Upper lobe of left lung (tissue), 4 donors: Measurements from ENCODE around the gene KIAA1958.
A peak's percentile ranks its signal among the peaks of the same experiment; 100 is the strongest.

ENCODE experiments used
- EP300 ChIP-seq, 4 donors: sonication (generic); formaldehyde crosslinking; IDR thresholded peaks; one replicate each; pipeline ENCODE4 v1.5.1; 2017; ENCODE audit warnings: antibody characterized with exemption in 4 of 4, control low read depth in 2 of 4
- POLR2A ChIP-seq, 4 donors: fragments of 450-650 bp; IDR thresholded peaks; one replicate each; pipeline ENCODE4 v1.5.1; 2016 to 2017; ENCODE audit warnings: antibody characterized with exemption in 4 of 4, mild to moderate bottlenecking in 2 of 4
- TF ChIP-seq, protein P1 (sequence below), 6 experiments: fragments of 450-650 bp in 4 of 6; fragments of 200-600 bp in 2 of 6; sonication (generic) in 2 of 6; IDR thresholded peaks; one replicate each; pipeline ENCODE4 v1.5.1; 2016 to 2019; ENCODE audit warnings: antibody characterized with exemption in 6 of 6

DNA sequence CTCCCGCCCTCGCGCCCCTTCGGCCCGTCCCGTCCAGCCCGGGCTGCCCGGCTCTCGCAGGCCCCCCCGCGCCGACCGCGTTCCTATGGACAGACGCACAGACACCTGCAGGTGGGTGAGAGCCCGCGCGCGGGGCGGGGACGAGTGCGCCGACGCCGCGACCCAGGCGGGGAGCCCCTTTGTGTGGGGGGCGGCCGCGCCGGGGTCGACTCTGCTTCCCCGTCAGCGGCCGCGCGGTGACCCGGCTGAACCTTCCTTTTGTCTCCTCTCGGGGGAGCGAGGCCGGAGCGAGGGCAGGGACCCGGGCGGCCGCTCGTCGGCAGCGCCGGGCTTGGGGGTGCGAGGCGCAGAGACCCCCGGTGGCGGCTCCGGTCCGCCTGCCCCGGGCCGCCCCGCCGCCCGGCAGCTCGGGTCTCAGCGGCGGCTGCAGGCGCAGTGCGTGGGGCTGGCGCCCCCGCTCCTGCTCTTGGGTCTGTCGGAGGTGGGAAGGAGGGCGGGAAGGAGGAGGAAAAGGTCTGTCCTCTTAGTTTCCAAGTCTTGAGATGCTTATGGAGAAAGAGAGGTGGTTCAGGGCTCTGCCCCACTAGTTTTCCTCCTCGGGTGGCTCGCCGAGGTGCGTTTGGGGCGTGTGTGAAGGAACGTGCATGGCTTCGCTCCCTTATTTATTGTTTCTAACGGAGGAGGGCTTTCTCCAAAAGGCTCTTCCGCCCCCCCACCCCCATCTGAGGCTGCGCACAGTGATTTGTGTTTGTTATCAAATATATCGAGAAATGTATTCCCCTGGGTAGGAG is 576 bp downstream of the KIAA1958 start:
- TF ChIP-seq, protein P1, sequence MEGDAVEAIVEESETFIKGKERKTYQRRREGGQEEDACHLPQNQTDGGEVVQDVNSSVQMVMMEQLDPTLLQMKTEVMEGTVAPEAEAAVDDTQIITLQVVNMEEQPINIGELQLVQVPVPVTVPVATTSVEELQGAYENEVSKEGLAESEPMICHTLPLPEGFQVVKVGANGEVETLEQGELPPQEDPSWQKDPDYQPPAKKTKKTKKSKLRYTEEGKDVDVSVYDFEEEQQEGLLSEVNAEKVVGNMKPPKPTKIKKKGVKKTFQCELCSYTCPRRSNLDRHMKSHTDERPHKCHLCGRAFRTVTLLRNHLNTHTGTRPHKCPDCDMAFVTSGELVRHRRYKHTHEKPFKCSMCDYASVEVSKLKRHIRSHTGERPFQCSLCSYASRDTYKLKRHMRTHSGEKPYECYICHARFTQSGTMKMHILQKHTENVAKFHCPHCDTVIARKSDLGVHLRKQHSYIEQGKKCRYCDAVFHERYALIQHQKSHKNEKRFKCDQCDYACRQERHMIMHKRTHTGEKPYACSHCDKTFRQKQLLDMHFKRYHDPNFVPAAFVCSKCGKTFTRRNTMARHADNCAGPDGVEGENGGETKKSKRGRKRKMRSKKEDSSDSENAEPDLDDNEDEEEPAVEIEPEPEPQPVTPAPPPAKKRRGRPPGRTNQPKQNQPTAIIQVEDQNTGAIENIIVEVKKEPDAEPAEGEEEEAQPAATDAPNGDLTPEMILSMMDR (IDR thresholded peaks at IDR 0.05) = peak in 1 of 6 experiments; percentile 26
- TF ChIP-seq POLR2A (IDR thresholded peaks at IDR 0.05) (no peak), EP300 (IDR thresholded peaks at IDR 0.05) (no peak)
